Muscle of back (tissue), 11 donors: ENCODE data around the gene EDEM1. TPM values are rescaled to one million over a fixed set of nuclear protein-coding genes. Genes with fewer than 3 reads are reported as not detected.
"Not testable (repeated sequence)": the region's sequence is repeated elsewhere in the genome, so short reads cannot be mapped to it uniquely, and the experiment has no call there.

Experiments
- DNase-seq, 3 donors: peaks; one replicate each; pipeline versions ENCODE4 v3.0.0 to v3.0.0-alpha.2; 2013
- polyA plus RNA-seq, 10 donors: library from polyadenylated mRNA; unstranded; fragments of 120-200 nt; gene quantifications; one replicate each; pipeline ENCODE4 v1.2.1, GENCODE V29; 2013; ENCODE audit not compliant: insufficient read length in 10 of 10

The EDEM1 gene
- polyA plus RNA-seq, 10 donors: 7.6 to 15.9 (median 11.9) TPM

DNA sequence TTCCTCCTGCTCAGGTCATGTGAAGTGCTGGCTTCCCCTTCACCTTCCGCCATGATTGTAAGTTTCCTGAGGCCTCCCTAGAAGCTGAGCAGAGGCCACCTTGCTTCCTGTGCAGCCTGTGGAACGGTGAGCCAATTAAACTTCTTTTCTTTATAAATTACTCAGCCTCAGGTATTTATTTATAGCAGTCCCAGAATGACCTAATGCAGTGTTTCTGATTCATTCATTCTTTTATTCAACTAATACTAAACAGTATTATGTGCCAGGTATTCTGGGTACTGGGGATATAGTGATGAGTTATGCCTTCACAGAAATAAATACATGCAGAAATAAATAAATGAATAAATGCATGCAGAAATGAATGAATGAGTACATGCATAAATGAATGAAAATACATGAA, 41.9 kb downstream of the EDEM1 start:
- no peak for DNase-seq

DNA sequence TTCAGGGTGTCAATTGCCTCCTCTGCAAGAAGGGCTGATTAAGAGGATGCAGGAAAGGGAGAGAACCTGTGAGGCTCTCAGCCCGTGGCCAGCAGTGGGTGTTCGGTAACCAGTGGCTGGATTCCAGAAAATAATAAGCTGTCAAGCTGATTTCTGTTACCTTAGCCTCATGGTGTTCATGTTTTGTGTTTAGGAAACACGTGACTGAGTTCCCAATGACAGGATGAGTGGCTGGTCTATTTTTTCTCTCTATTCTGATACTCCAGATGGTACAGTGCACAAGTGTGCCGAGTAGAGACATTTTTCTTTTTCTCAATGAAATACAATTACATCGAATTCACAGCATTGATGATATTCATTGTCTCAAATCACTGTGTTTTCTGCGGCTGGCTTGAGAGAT, 43.6 kb downstream of the EDEM1 start:
- DNase-seq: no peak

DNA sequence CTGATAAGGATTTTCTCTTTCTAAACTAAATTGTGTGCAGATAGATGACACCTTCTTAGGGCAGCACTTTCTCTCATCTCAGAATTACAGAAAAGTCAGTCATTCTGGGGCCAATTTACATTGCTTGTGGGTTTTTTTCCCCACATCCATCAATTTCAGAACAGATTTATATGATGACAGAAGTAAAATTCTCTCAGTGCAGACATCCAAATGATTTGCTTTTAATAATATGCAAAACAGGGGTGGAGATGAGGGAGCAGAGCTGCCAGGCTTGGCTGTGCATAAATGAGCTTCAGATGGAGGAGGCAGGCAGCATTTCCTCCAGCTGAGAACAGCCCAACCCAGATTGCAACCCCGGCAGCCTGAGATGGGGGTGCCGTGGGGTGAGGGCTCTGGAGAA, 44.0 kb downstream of the EDEM1 start:
- no peak for DNase-seq

DNA sequence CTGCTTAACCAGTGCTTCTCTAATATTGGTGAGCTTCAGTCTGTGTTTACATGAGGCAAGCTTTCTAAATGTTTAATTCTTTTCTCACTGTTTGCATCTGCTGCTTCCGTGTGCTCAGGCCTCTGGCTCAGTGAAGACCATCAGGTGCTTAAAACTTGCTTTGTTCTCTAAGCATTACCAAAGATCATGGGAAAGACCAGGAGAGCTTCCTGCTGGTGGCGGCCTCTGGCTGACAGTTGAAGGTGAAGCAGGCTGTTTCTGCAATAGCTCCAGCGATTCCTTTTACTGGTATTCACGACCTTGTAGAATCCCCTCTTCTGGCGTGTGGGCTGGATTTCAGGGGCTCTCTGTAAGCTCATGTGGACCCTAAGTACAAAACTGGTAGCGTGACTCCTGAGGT, 45.1 kb downstream of the EDEM1 start:
- DNase-seq: no peak

DNA sequence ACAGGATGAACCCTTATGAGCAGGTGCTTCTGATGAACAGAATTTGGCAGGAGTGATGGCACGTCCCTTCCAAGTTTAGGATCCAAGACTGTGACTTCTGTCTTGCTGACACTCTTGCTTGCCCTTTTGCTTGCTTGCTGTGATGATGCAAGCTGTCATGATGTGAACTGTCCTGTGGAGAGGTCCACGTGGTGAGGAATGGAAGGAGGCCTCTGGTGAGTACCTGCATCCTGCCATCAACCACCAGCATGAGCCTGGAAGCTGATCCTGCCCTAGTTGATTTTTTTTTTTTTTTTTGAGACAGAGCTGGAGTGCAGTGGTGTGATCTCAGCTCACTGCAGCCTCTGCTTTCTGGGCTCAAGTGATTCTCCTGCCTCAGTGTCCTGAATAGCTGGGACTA, 45.5 kb downstream of the EDEM1 start:
- no peak for DNase-seq

DNA sequence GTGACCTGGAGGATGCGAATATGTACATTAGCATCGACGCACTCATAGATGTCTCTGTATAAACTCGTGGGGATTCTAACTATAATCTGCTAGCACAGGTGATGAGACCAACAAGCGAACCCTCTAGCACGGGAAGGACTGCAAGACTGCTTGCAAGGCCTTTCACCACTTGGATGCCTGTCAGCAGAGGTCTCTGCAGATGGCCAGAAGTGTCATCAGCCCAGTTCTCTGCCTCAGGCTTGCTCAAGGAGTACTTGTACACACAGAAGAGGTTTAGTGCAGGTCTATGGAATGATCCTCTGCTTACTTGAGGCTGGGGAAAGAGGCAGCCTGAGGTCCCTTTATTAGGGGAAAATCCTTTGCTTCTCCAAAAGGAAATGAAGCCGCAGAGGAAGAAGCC, 48.1 kb downstream of the EDEM1 start:
- DNase-seq: no peak

GRCh38 chr3:5238545-5238944, 51.0 kb downstream of the EDEM1 start:
- no peak for DNase-seq

- DNase-seq: no peak
Observed at GRCh38 chr3:5239602-5240001, 52.1 kb downstream of the EDEM1 start.

DNA sequence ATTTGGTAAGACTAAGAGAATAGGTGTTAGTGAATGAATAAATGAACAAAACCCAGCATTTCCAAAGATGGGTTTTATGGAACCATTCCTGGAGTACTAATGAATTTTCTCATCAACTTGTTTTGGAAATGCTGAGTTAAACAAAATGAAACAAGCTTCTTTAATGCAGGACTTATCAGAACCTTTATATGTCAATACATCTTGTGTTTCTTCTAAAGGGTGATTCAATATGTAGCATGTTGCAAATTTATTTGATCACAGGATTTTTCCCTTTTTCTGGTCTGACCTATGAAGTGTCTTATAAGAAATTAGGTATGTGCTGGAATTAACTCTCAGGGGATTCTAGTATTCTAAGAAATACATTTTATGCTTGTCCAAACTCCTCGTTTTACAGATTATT, 53.2 kb downstream of the EDEM1 start:
- no peak for DNase-seq

DNA sequence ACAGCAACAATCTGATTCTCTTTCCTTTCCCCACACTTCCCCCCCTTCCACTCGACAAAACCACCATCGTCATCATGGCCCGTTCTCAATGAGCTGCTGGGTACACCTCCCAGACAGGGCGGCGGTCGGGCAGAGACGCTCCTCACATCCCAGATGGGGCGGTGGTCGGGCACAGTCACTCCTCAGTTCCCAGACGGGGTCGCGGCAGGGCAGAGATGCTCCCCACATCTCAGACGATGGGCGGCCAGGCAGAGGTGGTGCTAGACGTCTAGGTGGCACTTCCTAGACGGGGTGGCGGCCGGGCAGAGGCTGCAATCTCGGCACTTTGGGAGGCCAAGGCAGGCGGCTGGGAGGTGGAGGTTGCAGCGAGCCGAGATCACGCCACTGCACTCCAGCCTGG, 55.3 kb downstream of the EDEM1 start:
- not testable (repeated sequence) for DNase-seq

DNA sequence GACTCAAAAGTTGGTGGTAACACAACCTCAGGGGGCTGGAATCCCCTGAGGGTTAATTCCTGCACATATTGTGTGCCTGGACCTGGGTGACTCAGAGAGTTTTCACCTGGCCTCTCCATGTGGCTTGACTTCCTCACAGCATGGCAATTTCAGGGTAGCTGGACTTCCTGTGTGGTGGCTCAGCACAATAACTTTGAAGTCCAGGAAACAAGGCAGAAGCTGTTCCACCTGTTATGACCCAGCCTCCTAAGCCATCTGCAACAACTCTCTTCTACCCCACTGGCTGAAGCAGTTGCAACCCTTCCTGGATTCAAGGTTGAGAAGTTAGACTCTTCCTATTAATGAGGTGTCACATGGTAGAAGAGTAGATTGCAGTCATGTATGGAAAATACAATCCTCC, 58.4 kb downstream of the EDEM1 start:
- DNase-seq: no peak

GRCh38 chr3:5248822-5249221, 61.3 kb downstream of the EDEM1 start:
- DNase-seq: no peak

- DNase-seq: peak in 1 of 3 donors; percentile 42
Observed at GRCh38 chr3:5250467-5251195, 63.1 kb downstream of the EDEM1 start.

- no peak for DNase-seq
Observed at GRCh38 chr3:5251196-5251583, 63.7 kb downstream of the EDEM1 start.

- DNase-seq: no peak
Observed at GRCh38 chr3:5252131-5252530, 64.6 kb downstream of the EDEM1 start.

- DNase-seq: no peak
Observed at GRCh38 chr3:5254281-5255048, 67.0 kb downstream of the EDEM1 start.

DNA sequence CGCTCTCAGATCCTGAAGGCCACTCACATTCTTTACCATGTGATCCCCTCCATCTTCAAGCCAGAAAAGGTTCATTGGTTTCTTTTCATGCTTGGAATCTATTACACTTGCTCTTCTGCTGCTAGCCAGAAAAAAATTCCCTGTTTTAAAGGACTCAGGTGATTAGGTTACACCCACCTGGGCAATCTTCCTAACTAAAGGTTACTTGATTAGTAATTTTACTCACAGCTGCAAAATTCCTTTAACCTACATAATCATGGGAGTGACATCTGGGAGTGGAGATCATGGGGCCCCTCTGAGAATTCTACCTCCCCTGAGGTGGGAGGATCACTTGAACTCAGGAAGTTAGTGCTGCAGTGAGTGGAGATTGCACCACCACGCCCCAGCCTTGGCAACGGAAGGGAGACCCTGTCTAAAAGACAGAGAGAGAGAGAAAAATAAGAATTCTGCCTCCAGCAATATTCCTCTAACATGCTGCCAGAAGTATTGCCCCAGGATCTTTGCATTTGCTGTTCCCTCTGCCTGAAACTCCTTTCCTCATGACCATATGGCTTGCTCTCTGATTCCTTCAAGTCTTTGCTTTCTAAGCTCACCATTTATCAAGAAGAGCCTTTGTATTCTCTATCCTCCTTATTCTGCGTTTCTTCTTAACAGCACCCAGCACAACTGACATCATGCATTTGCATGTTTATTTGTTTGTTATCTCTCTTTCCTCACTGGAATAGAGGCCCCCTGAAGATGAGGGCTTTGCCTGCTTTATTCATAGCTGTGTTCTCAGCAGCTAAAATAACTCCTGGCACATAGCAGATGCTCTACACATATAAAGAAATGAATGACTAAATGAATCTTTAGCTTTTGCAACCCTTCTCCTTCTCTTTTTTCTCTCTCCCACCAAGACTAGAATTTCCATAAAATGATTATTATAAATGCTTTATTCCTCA, 68.2 kb downstream of the EDEM1 start:
- no peak for DNase-seq

- DNase-seq: no peak
Observed at GRCh38 chr3:5258526-5258925, 71.0 kb downstream of the EDEM1 start.

DNA sequence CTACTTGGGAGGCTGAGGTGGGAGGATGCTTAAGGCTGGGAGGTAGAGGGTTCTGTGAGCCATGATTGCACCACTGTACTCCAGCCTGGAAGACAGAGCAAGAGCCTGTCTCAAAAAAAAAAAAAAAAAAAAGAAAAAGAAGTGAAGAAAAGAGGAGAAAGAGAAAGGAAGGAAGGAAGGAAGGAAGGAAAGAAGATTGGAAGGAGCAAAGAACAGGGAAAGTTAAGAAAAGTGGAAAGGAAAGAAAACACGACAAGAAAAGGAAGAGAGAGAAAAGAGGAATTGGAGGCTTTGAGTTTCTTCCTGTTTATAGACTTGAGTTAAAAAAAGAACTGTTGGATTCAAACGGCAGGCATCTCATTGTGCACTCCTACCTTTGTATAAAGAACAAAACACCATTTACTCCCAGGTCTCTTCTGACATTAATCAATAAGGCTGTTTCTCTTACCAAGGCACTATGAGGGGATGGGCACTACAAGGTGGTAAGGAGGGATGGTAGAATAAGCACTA, 73.5 kb downstream of the EDEM1 start:
- DNase-seq: no peak

DNA sequence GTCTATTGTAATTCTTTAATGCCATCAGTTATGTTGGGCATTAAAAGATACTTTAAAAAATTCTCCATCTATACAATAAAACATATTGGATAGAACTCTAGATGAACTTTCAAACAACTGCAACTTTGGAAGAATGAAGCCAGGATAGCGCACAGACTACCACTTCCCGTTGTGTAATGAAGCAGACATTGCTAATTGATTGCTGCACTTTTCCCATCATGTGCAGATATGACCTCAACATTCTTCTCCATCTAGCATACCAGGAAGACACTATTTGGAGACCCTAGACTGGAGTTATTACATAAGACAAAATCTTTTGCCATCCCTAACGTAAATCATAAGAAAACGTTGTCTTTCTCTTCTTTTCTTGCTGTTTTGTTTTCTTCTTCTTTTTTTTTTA, 75.0 kb downstream of the EDEM1 start:
- no peak for DNase-seq

DNA sequence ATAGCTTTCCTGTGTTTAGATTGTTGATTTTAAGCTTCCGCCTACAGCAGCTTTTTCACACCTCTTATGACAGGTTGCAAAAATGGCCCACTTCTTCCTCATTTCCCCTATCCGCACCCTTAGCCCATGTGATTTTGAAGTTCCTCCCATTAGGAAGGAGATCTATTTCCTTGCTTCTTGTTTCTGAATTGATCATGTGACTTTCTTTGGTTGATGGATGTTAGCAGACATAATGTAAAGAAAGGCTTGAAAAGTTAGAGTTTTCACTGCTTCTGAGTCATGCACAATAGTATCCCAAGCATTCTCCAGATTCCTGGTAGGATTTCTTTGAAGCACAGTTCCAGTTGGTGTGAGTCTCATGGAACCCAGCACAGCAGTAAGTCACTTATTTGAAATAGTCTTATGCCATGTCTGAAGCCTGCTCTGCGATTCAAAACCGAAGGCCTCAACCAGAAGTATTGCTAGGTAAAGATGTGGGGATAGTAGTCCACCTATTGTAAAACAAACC, 76.6 kb downstream of the EDEM1 start:
- no peak for DNase-seq
